NB4 (cell line): Measurements from ENCODE around the gene GSTCD.
"Not testable (repeated sequence)": the region's sequence is repeated elsewhere in the genome, so short reads cannot be mapped to it uniquely, and the experiment has no call there.

Experiments used
- MYC ChIP-seq: IDR thresholded peaks from 2 replicates; pipeline ENCODE4 v1.6.1; 2011; ENCODE audit warnings: low read depth, low read length
- POLR2A ChIP-seq: IDR thresholded peaks from 2 replicates; pipeline ENCODE4 v1.6.1; 2011; ENCODE audit warnings: mild to moderate bottlenecking; ENCODE audit not compliant: insufficient read length; ENCODE audit errors: extremely low read depth
- TF ChIP-seq, protein P1 (sequence below): IDR thresholded peaks from 2 replicates; pipeline ENCODE4 v1.6.1; 2011; ENCODE audit warnings: low read depth, low read length
- TF ChIP-seq, protein P2 (sequence below): IDR thresholded peaks from one replicate; pipeline ENCODE4 v1.5.1; 2012; ENCODE audit warnings: low read depth, low read length

- TF ChIP-seq, protein P1, sequence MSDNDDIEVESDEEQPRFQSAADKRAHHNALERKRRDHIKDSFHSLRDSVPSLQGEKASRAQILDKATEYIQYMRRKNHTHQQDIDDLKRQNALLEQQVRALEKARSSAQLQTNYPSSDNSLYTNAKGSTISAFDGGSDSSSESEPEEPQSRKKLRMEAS: not testable (repeated sequence)
- TF ChIP-seq, protein P2, sequence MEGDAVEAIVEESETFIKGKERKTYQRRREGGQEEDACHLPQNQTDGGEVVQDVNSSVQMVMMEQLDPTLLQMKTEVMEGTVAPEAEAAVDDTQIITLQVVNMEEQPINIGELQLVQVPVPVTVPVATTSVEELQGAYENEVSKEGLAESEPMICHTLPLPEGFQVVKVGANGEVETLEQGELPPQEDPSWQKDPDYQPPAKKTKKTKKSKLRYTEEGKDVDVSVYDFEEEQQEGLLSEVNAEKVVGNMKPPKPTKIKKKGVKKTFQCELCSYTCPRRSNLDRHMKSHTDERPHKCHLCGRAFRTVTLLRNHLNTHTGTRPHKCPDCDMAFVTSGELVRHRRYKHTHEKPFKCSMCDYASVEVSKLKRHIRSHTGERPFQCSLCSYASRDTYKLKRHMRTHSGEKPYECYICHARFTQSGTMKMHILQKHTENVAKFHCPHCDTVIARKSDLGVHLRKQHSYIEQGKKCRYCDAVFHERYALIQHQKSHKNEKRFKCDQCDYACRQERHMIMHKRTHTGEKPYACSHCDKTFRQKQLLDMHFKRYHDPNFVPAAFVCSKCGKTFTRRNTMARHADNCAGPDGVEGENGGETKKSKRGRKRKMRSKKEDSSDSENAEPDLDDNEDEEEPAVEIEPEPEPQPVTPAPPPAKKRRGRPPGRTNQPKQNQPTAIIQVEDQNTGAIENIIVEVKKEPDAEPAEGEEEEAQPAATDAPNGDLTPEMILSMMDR: not testable (repeated sequence)
- TF ChIP-seq POLR2A, MYC: not testable (repeated sequence)
Observed at GRCh38 chr4:105695832-105696231, 12.8 kb upstream of the GSTCD start.
